ENCODE measurements around the gene NAV2.
A peak's percentile ranks its signal among the peaks of the same experiment; 100 is the strongest.

NAV2 gene

GRCh38 chr11:19774329-19774728, 61.7 kb downstream of the NAV2 start:
- H3K4me3 ChIP-seq (ENCODE audit: low read depth, low read length), result no peak overlapping the region

GRCh38 chr11:19774817-19775580, 62.4 kb downstream of the NAV2 start:
- no peak overlapping the region for H3K4me3 ChIP-seq (ENCODE audit: low read depth, low read length)

- no peak overlapping the region for H3K4me3 ChIP-seq (ENCODE audit: low read depth, low read length)
Measured at GRCh38 chr11:19775622-19776021, 63.0 kb downstream of the NAV2 start.

GRCh38 chr11:19777039-19777376, 64.4 kb downstream of the NAV2 start:
- peak overlapping the region; percentile 63 for H3K4me3 ChIP-seq (ENCODE audit: low read depth, low read length)

GRCh38 chr11:19777377-19778102, 64.9 kb downstream of the NAV2 start:
- peak overlapping the region; percentile 63 for H3K4me3 ChIP-seq (ENCODE audit: low read depth, low read length)

GRCh38 chr11:19779740-19780139, 67.1 kb downstream of the NAV2 start:
- H3K4me3 ChIP-seq (ENCODE audit: low read depth, low read length), result no peak overlapping the region

GRCh38 chr11:19781351-19781750, 68.7 kb downstream of the NAV2 start:
- no peak overlapping the region for H3K4me3 ChIP-seq (ENCODE audit: low read depth, low read length)

GRCh38 chr11:19785265-19785664, 72.6 kb downstream of the NAV2 start:
- no peak overlapping the region for H3K4me3 ChIP-seq (ENCODE audit: low read depth, low read length)

- H3K4me3 ChIP-seq (ENCODE audit: low read depth, low read length), result no peak overlapping the region
Measured at GRCh38 chr11:19786644-19787043, 74.0 kb downstream of the NAV2 start.

- H3K4me3 ChIP-seq (ENCODE audit: low read depth, low read length), result no peak overlapping the region
Measured at GRCh38 chr11:19788435-19788834, 75.8 kb downstream of the NAV2 start.

GRCh38 chr11:19789245-19789644, 76.6 kb downstream of the NAV2 start:
- no peak overlapping the region for H3K4me3 ChIP-seq (ENCODE audit: low read depth, low read length)

GRCh38 chr11:19789835-19790710, 77.4 kb downstream of the NAV2 start:
- no peak overlapping the region for H3K4me3 ChIP-seq (ENCODE audit: low read depth, low read length)

- H3K4me3 ChIP-seq (ENCODE audit: low read depth, low read length), result no peak overlapping the region
Measured at GRCh38 chr11:19790831-19791552, 78.4 kb downstream of the NAV2 start.

GRCh38 chr11:19792510-19792909, 79.9 kb downstream of the NAV2 start:
- H3K4me3 ChIP-seq (ENCODE audit: low read depth, low read length), result no peak overlapping the region

GRCh38 chr11:19793326-19793725, 80.7 kb downstream of the NAV2 start:
- no peak overlapping the region for H3K4me3 ChIP-seq (ENCODE audit: low read depth, low read length)

GRCh38 chr11:19794161-19794560, 81.5 kb downstream of the NAV2 start:
- no peak overlapping the region for H3K4me3 ChIP-seq (ENCODE audit: low read depth, low read length)

GRCh38 chr11:19795082-19795481, 82.4 kb downstream of the NAV2 start:
- H3K4me3 ChIP-seq (ENCODE audit: low read depth, low read length), result no peak overlapping the region

- H3K4me3 ChIP-seq (ENCODE audit: low read depth, low read length), result no peak overlapping the region
Measured at GRCh38 chr11:19800162-19800561, 87.5 kb downstream of the NAV2 start.

- H3K4me3 ChIP-seq (ENCODE audit: low read depth, low read length), result no peak overlapping the region
Measured at GRCh38 chr11:19800714-19801519, 88.3 kb downstream of the NAV2 start.

GRCh38 chr11:19802773-19803293, 90.2 kb downstream of the NAV2 start:
- H3K4me3 ChIP-seq (ENCODE audit: low read depth, low read length), result no peak overlapping the region

Data from iPS-11a (cell line).